GM23338 (cell line): ENCODE data around the gene TTC22. TPM values are rescaled to one million over a fixed set of nuclear protein-coding genes. Genes with fewer than 3 reads are reported as not detected.

Experiments used
- ATAC-seq: fragments of 200-7000 bp; cut with Tn5 transposase; 3 replicates; pipeline ENCODE4 v1.9.1; 2020
- DNase-seq: peaks from one replicate; pipeline ENCODE4 v3.0.0-alpha.2; 2015; ENCODE audit warnings: low spot score
- H2AFZ ChIP-seq: fragments of 200-600 bp; sonication (generic); 2 replicates; pipeline ENCODE4 v1.8.0; 2016; ENCODE audit warnings: antibody characterized with exemption, mild to moderate bottlenecking, moderate library complexity
- H3F3A ChIP-seq: fragments of 200-600 bp; sonication (generic); replicated peaks from 2 replicates; pipeline ENCODE4 v1.8.0; 2017; ENCODE audit warnings: antibody characterized with exemption, mixed run types, low read depth
- H3K27ac ChIP-seq: fragments of 200-600 bp; sonication (generic); 2 replicates; pipeline ENCODE4 v1.6.1; 2016; ENCODE audit warnings: low read depth
- H3K27me3 ChIP-seq: fragments of 200-600 bp; sonication (generic); 2 replicates; pipeline ENCODE4 v1.8.0; 2016; ENCODE audit warnings: mild to moderate bottlenecking, mixed run types, moderate library complexity; ENCODE audit not compliant: insufficient read depth
- H3K36me3 ChIP-seq: fragments of 200-600 bp; sonication (generic); 2 replicates; pipeline ENCODE4 v1.8.0; 2016; ENCODE audit warnings: mild to moderate bottlenecking; ENCODE audit not compliant: insufficient read depth
- H3K4me1 ChIP-seq: fragments of 200-600 bp; sonication (generic); 2 replicates; pipeline ENCODE4 v1.8.0; 2016; ENCODE audit warnings: mild to moderate bottlenecking, moderate library complexity; ENCODE audit not compliant: insufficient read depth
- H3K4me2 ChIP-seq: fragments of 200-600 bp; sonication (generic); 2 replicates; pipeline ENCODE4 v1.7.1; 2017; ENCODE audit warnings: mixed run types
- H3K4me3 ChIP-seq: fragments of 200-600 bp; sonication (generic); 2 replicates; pipeline ENCODE4 v1.6.1; 2016; ENCODE audit warnings: mixed run types
- H3K79me2 ChIP-seq: fragments of 200-600 bp; sonication (generic); replicated peaks from 2 replicates; pipeline ENCODE4 v1.8.0; 2017; ENCODE audit warnings: mild to moderate bottlenecking; ENCODE audit not compliant: insufficient read depth
- H3K9me2 ChIP-seq: fragments of 200-600 bp; sonication (generic); 2 replicates; pipeline ENCODE4 v1.8.0; 2017; ENCODE audit not compliant: insufficient read depth
- H4K20me1 ChIP-seq: fragments of 200-600 bp; sonication (generic); replicated peaks from 2 replicates; pipeline ENCODE4 v1.8.0; 2017; ENCODE audit warnings: mild to moderate bottlenecking; ENCODE audit not compliant: insufficient read depth
- H3K27ac Mint-ChIP-seq: 2 replicates; pipeline ENCODE4 v1.8.0; 2020; ENCODE audit warnings: inconsistent platforms, mild to moderate bottlenecking, moderate library complexity, mixed read lengths
- H3K27me3 Mint-ChIP-seq: 3 replicates; pipeline ENCODE4 v1.8.0; 2022; ENCODE audit warnings: low read depth, mild to moderate bottlenecking, moderate library complexity, mixed read lengths, inconsistent platforms; ENCODE audit not compliant: insufficient read depth, poor library complexity
- H3K36me3 Mint-ChIP-seq: 3 replicates; pipeline ENCODE4 v1.8.0; 2021; ENCODE audit warnings: low read depth, mild to moderate bottlenecking, inconsistent platforms, moderate library complexity, mixed read lengths
- H3K4me1 Mint-ChIP-seq: 3 replicates; pipeline ENCODE4 v1.8.0; 2020; ENCODE audit warnings: mild to moderate bottlenecking, inconsistent platforms, mixed read lengths
- H3K4me3 Mint-ChIP-seq: 3 replicates; pipeline ENCODE4 v1.8.0; 2021; ENCODE audit warnings: moderate library complexity, mild to moderate bottlenecking, inconsistent platforms, mixed read lengths
- H3K9me3 Mint-ChIP-seq: 3 replicates; pipeline ENCODE4 v1.8.0; 2020; ENCODE audit warnings: moderate library complexity, mild to moderate bottlenecking, inconsistent platforms, mixed read lengths
- CTCF ChIP-seq, 2 experiments: fragments of 200-600 bp in 1 of 2; sonication (generic) in 1 of 2; conservative IDR thresholded peaks; 2 replicates each; pipeline versions ENCODE4 v1.5.1 to v1.6.1; 2016 to 2017; ENCODE audit warnings: antibody characterized with exemption in 2 of 2, low read depth in 2 of 2, mild to moderate bottlenecking in 2 of 2, moderate library complexity in 1 of 2
- polyA plus RNA-seq: library from polyadenylated mRNA; unstranded; fragments of >200 nt; fragmentation: Nextera tagmentation; extraction: Ambion mirVana; gene quantifications from 2 replicates; pipeline ENCODE4 v1.2.1, GENCODE V29; 2016
- total RNA-seq: library from RNA; depleted of rRNA; stranded (reverse); fragments of >200 nt; shearing (Covaris generic); gene quantifications from 2 replicates; pipeline ENCODE4 v1.2.3, GENCODE V29; 2014
- TF ChIP-seq, protein P1 (sequence below): fragments of 250-450 bp; sonication (Bioruptor Pico); IDR thresholded peaks from 2 replicates; pipeline ENCODE4 v1.5.0; 2020; ENCODE audit warnings: mild to moderate bottlenecking, moderate library complexity

The TTC22 gene
- total and polyA plus RNA-seq, 2 experiments from 2014 or later, result 1.2 to 2.5 TPM

DNA sequence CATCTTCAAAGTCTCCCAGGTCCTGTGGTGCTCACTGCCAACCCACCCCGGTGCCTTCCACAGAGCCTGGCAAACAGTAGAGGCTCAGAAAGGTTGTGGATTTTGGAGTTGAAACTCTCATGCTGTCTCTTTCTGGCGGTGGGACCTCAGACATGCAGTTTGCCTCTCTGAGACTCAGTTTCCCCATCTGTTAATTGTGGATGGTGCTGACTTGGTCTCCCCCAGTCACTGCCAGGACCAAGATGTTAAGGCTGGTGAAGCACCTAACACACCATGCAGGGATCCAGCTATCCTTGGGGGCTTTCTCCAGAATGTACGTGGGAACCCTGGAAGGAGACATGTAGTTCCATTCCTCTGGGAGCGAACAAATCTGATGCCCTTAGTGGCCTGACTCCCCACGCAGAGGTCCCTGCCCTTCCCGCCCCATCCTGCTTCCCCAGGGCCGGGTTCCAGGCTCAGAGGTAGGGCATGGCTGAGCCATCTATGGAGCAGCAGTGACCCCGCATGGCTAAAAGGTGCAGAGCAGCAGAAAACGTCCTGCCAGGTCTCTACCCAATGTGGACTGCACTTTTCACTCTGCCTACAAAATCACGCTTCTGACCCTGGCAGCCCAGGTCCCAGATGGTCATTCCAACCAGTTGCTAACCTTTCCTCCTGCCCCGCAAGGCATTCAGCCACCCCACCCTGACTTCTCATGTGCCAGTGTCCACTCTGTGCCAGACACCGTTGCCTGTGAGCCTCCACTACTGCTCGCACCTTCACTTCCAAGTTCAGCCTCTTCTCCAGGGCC, 9.2 kb upstream of the TTC22 start:
- H3F3A ChIP-seq, result no peaks in the 10 kb centered on the region; the same call in 1 of the 2 replicates
- peak; percentile 78 for ATAC-seq
- TF ChIP-seq CTCF (conservative IDR thresholded peaks at IDR 0.05; ENCODE audit: low read depth in 2 of 2), result peak; percentile 80 to 97
- TF ChIP-seq, protein P1, sequence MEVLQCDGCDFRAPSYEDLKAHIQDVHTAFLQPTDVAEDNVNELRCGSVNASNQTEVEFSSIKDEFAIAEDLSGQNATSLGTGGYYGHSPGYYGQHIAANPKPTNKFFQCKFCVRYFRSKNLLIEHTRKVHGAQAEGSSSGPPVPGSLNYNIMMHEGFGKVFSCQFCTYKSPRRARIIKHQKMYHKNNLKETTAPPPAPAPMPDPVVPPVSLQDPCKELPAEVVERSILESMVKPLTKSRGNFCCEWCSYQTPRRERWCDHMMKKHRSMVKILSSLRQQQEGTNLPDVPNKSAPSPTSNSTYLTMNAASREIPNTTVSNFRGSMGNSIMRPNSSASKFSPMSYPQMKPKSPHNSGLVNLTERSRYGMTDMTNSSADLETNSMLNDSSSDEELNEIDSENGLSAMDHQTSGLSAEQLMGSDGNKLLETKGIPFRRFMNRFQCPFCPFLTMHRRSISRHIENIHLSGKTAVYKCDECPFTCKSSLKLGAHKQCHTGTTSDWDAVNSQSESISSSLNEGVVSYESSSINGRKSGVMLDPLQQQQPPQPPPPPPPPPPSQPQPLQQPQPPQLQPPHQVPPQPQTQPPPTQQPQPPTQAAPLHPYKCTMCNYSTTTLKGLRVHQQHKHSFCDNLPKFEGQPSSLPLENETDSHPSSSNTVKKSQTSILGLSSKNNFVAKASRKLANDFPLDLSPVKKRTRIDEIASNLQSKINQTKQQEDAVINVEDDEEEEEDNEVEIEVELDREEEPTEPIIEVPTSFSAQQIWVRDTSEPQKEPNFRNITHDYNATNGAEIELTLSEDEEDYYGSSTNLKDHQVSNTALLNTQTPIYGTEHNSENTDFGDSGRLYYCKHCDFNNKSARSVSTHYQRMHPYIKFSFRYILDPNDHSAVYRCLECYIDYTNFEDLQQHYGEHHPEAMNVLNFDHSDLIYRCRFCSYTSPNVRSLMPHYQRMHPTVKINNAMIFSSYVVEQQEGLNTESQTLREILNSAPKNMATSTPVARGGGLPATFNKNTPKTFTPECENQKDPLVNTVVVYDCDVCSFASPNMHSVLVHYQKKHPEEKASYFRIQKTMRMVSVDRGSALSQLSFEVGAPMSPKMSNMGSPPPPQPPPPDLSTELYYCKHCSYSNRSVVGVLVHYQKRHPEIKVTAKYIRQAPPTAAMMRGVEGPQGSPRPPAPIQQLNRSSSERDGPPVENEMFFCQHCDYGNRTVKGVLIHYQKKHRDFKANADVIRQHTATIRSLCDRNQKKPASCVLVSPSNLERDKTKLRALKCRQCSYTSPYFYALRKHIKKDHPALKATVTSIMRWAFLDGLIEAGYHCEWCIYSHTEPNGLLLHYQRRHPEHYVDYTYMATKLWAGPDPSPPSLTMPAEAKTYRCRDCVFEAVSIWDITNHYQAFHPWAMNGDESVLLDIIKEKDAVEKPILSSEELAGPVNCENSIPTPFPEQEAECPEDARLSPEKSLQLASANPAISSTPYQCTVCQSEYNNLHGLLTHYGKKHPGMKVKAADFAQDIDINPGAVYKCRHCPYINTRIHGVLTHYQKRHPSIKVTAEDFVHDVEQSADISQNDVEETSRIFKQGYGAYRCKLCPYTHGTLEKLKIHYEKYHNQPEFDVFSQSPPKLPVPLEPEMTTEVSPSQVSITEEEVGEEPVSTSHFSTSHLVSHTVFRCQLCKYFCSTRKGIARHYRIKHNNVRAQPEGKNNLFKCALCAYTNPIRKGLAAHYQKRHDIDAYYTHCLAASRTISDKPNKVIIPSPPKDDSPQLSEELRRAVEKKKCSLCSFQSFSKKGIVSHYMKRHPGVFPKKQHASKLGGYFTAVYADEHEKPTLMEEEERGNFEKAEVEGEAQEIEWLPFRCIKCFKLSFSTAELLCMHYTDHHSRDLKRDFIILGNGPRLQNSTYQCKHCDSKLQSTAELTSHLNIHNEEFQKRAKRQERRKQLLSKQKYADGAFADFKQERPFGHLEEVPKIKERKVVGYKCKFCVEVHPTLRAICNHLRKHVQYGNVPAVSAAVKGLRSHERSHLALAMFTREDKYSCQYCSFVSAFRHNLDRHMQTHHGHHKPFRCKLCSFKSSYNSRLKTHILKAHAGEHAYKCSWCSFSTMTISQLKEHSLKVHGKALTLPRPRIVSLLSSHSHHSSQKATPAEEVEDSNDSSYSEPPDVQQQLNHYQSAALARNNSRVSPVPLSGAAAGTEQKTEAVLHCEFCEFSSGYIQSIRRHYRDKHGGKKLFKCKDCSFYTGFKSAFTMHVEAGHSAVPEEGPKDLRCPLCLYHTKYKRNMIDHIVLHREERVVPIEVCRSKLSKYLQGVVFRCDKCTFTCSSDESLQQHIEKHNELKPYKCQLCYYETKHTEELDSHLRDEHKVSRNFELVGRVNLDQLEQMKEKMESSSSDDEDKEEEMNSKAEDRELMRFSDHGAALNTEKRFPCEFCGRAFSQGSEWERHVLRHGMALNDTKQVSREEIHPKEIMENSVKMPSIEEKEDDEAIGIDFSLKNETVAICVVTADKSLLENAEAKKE, result no peak
- H3K27ac ChIP-seq, result no peak overlapping the region
- no peaks in the 10 kb centered on the region for H4K20me1 ChIP-seq
- Mint-ChIP-seq H3K27me3 (peaks cover 18% of the 10 kb centered on the region), H3K27ac (no peak overlapping the region), H3K4me3 (no peak overlapping the region), H3K36me3 (no peaks in the 10 kb centered on the region), H3K4me1 (peaks cover 34% of the 10 kb centered on the region), H3K9me3 (no peaks in the 10 kb centered on the region)
- no peak overlapping the region for H3K4me2 ChIP-seq
- 0 out of 2 replicates have a peak overlapping the region, but pooled peaks have one; percentile 56 for H2AFZ ChIP-seq
- H3K4me3 ChIP-seq, result no peak overlapping the region
- no peaks in the 10 kb centered on the region for H3K27me3 ChIP-seq
- DNase-seq, result peak; percentile 91
- H3K9me2 ChIP-seq, result peaks cover 4% of the 10 kb centered on the region; the same call in 1 of the 2 replicates
- H3K36me3 ChIP-seq, result no peaks in the 10 kb centered on the region
- H3K4me1 ChIP-seq, result peaks cover 18% of the 10 kb centered on the region
- no peaks in the 10 kb centered on the region for H3K79me2 ChIP-seq
